Osteocyte (in vitro differentiated cells): ENCODE results near the gene NACC2. TPM values are rescaled to one million over a fixed set of nuclear protein-coding genes. Genes with fewer than 3 reads are reported as not detected.

Experiments used
- DNase-seq: peaks from one replicate; pipeline ENCODE4 v3.0.0; 2021; ENCODE audit warnings: mixed read lengths; ENCODE audit not compliant: unreplicated experiment; ENCODE audit errors: extremely low spot score
- H3K27ac Mint-ChIP-seq: one replicate; pipeline ENCODE4 v1.8.0; 2021; ENCODE audit warnings: mild to moderate bottlenecking, mixed read lengths; ENCODE audit not compliant: unreplicated experiment
- H3K27me3 Mint-ChIP-seq: one replicate; pipeline ENCODE4 v1.8.0; 2021; ENCODE audit warnings: mixed read lengths; ENCODE audit not compliant: unreplicated experiment
- H3K36me3 Mint-ChIP-seq: one replicate; pipeline ENCODE4 v1.8.0; 2021; ENCODE audit warnings: mixed read lengths; ENCODE audit not compliant: unreplicated experiment
- H3K4me1 Mint-ChIP-seq: one replicate; pipeline ENCODE4 v1.8.0; 2021; ENCODE audit warnings: mixed read lengths; ENCODE audit not compliant: unreplicated experiment
- H3K4me3 Mint-ChIP-seq: one replicate; pipeline ENCODE4 v1.8.0; 2021; ENCODE audit warnings: mild to moderate bottlenecking, moderate library complexity, mixed read lengths; ENCODE audit not compliant: unreplicated experiment
- H3K9me3 Mint-ChIP-seq: one replicate; pipeline ENCODE4 v1.8.0; 2021; ENCODE audit warnings: mixed read lengths; ENCODE audit not compliant: unreplicated experiment
- total RNA-seq: library from RNA; stranded (reverse); gene quantifications from 2 replicates; pipeline ENCODE4 v1.2.1, GENCODE V29; 2021
- TF ChIP-seq, protein P1 (sequence below): fragments of 200-600 bp; sonication (generic); IDR thresholded peaks from 2 replicates; pipeline ENCODE4 v1.5.0; 2021; ENCODE audit warnings: antibody characterized with exemption, mild to moderate bottlenecking, moderate library complexity

The NACC2 gene
- total RNA-seq, 1 donor from 2014 or later: 40.1 TPM

- Mint-ChIP-seq H3K4me1 (peaks cover 49% of the 10 kb centered on the region), H3K9me3 (no peaks in the 10 kb centered on the region), H3K27ac (peak overlapping the region; percentile 52), H3K4me3 (peak overlapping the region; percentile 26), H3K36me3 (peaks cover 3% of the 10 kb centered on the region), H3K27me3 (no peaks in the 10 kb centered on the region)
- DNase-seq: peak; percentile 73
- TF ChIP-seq, protein P1, sequence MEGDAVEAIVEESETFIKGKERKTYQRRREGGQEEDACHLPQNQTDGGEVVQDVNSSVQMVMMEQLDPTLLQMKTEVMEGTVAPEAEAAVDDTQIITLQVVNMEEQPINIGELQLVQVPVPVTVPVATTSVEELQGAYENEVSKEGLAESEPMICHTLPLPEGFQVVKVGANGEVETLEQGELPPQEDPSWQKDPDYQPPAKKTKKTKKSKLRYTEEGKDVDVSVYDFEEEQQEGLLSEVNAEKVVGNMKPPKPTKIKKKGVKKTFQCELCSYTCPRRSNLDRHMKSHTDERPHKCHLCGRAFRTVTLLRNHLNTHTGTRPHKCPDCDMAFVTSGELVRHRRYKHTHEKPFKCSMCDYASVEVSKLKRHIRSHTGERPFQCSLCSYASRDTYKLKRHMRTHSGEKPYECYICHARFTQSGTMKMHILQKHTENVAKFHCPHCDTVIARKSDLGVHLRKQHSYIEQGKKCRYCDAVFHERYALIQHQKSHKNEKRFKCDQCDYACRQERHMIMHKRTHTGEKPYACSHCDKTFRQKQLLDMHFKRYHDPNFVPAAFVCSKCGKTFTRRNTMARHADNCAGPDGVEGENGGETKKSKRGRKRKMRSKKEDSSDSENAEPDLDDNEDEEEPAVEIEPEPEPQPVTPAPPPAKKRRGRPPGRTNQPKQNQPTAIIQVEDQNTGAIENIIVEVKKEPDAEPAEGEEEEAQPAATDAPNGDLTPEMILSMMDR: no peak
These were observed 46.3 kb downstream of the NACC2 start for GRCh38 chr9:136048560-136049411.

- Mint-ChIP-seq H3K9me3 (no peaks in the 10 kb centered on the region), H3K36me3 (peaks cover 6% of the 10 kb centered on the region), H3K27ac (peak overlapping the region; percentile 52), H3K27me3 (no peaks in the 10 kb centered on the region), H3K4me1 (peaks cover 40% of the 10 kb centered on the region), H3K4me3 (no peak overlapping the region)
- DNase-seq: peak; percentile 82
- TF ChIP-seq, protein P1: no peak
These were observed 47.1 kb downstream of the NACC2 start for GRCh38 chr9:136047775-136048559.

DNA sequence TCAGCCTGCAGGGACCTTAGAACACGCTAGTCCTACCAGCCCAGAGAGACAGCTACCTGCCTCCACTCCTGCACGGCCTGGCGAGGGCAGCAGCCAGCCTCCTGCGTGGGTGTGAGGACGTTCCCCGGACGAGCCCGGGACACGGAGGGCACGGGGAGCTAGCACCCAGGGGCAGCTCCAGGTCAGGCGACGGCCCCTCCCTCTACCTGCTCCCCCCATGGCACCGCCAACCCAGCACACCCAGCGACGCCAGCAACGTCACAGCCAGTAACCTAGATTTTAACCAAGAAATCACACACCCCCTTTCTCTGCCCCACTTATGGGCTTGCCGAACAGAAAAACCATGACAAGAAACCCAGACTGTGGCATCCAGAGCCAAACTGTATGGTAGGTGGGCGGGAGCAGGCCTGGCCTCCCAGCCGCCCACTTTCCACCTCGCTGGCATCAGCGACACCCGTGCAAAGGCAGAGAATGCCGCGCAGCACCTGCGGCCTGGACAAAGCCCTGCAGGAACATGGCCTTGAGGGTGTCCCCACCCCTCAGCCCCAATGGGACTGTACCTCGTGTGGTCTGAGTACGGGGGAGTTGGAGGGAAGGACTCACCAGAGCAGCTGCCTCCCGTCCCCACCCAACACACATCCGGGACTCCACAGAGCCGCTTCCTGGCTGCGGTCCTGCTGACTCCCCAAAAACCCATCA, 47.9 kb downstream of the NACC2 start:
- Mint-ChIP-seq H3K4me1 (peaks cover 34% of the 10 kb centered on the region), H3K4me3 (no peak overlapping the region), H3K9me3 (no peaks in the 10 kb centered on the region), H3K36me3 (peaks cover 6% of the 10 kb centered on the region), H3K27me3 (no peaks in the 10 kb centered on the region), H3K27ac (no peak overlapping the region)
- no peak for DNase-seq
- TF ChIP-seq, protein P1: no peak

DNA sequence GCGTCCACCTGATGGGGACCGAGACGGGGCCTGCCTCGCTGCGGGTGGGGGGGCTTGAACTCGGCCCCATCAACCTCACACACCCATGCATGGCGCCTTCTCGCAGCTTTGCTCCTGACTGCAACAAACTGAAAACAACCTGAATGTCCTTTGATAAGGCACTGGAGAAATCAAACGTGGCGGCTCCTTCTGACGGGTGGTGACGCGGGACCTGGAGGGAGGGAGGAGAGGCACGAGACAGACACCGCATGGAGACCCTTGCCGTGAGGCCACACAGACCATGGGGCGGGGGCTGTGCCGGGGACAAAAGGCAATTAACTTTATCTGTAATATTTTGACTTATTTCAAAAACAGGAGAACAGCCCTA, 48.6 kb downstream of the NACC2 start:
- H3K9me3 Mint-ChIP-seq: no peaks in the 10 kb centered on the region
- H3K4me3 Mint-ChIP-seq: no peak overlapping the region

More for the DNA sequence above, 48.6 kb downstream of the NACC2 start:
- Mint-ChIP-seq H3K36me3 (peaks cover 6% of the 10 kb centered on the region), H3K27ac (peak overlapping the region; percentile 47), H3K27me3 (no peaks in the 10 kb centered on the region), H3K4me1 (peaks cover 32% of the 10 kb centered on the region)
- TF ChIP-seq, protein P1: no peak
- DNase-seq: no peak
